H1 (cell line): ENCODE data around the gene KIFBP. TPM values are rescaled to one million over a fixed set of nuclear protein-coding genes. Genes with fewer than 3 reads are reported as not detected.

Experiments
- CTCF ChIA-PET: fragments of 300-600 bp; sonication (Branson Sonifier 250); formaldehyde crosslinking; loops from one replicate; lab custom pipeline; 2021; ENCODE audit not compliant: partially characterized antibody; lab: Charles Lee
- POLR2A ChIA-PET: fragments of 300-600 bp; sonication (Branson Sonifier 250); formaldehyde crosslinking; loops from one replicate; lab custom pipeline; 2021; ENCODE audit warnings: inconsistent platforms; ENCODE audit not compliant: partially characterized antibody; lab: Charles Lee
- DNase-seq, 2 experiments: peaks; one replicate each; pipeline versions ENCODE4 v3.0.0 to v3.0.0-alpha.2; 2010 to 2022; ENCODE audit warnings: low spot score in 2 of 2, low read depth in 1 of 2, mixed read lengths in 1 of 2
- FAIRE-seq: peaks from 2 replicates; lab custom pipeline; 2011; peaks lifted over from hg19 to GRCh38; lab: Jason Lieb, UNC
- H2AFZ ChIP-seq: 2 replicates; pipeline ENCODE4 v1.8.1; 2012; ENCODE audit warnings: low read length, inconsistent platforms
- H2AK5ac ChIP-seq: 2 replicates; pipeline ENCODE4 v1.6.1; 2013; ENCODE audit warnings: low read depth, low read length
- H2BK120ac ChIP-seq: replicated peaks from 2 replicates; pipeline ENCODE3; 2013; ENCODE audit warnings: low read depth, low read length, inconsistent platforms
- H2BK12ac ChIP-seq: 2 replicates; pipeline ENCODE4 v1.6.1; 2013; ENCODE audit warnings: low read depth, low read length
- H2BK15ac ChIP-seq: 2 replicates; pipeline ENCODE4 v1.6.1; 2013; ENCODE audit warnings: low read length
- H2BK20ac ChIP-seq: 2 replicates; pipeline ENCODE4 v1.6.1; 2013; ENCODE audit warnings: low read length
- H2BK5ac ChIP-seq: 2 replicates; pipeline ENCODE4 v1.6.1; 2013; ENCODE audit warnings: low read depth, low read length
- H3K14ac ChIP-seq: 2 replicates; pipeline ENCODE4 v1.6.1; 2013; ENCODE audit warnings: inconsistent platforms; ENCODE audit not compliant: insufficient read length
- H3K18ac ChIP-seq: 2 replicates; pipeline ENCODE4 v1.6.1; 2013; ENCODE audit warnings: low read length; ENCODE audit errors: extremely low read depth
- H3K23ac ChIP-seq: 2 replicates; pipeline ENCODE4 v1.6.1; 2013; ENCODE audit warnings: inconsistent platforms; ENCODE audit not compliant: insufficient read length
- H3K23me2 ChIP-seq: 2 replicates; pipeline ENCODE4 v1.6.1; 2013; ENCODE audit warnings: low read depth, low read length
- H3K27ac ChIP-seq: 2 replicates; pipeline ENCODE4 v1.6.1; 2011; ENCODE audit warnings: low read depth, low read length, inconsistent platforms
- H3K27me3 ChIP-seq, 4 experiments: replicated peaks in 1 of 4; 1 replicate in 1 of 4; 2 replicates in 3 of 4; pipeline versions ENCODE4 v1.6.1 to v1.8.1; 2011 to 2013; ENCODE audit warnings: low read length in 3 of 4, mild to moderate bottlenecking in 3 of 4, inconsistent platforms in 2 of 4, mixed read lengths in 2 of 4, moderate library complexity in 1 of 4; ENCODE audit not compliant: control insufficient read depth in 3 of 4, insufficient read depth in 3 of 4; ENCODE audit errors: extremely low read depth in 1 of 4
- H3K36me3 ChIP-seq, 4 experiments: 2 replicates each; pipeline versions ENCODE4 v1.6.1 to v1.8.1; 2011 to 2013; ENCODE audit warnings: mild to moderate bottlenecking in 4 of 4, low read length in 3 of 4, moderate library complexity in 2 of 4, control low read depth in 1 of 4, inconsistent platforms in 1 of 4; ENCODE audit not compliant: insufficient read depth in 4 of 4, control insufficient read depth in 2 of 4
- H3K4ac ChIP-seq: replicated peaks from 2 replicates; pipeline ENCODE3; 2013; ENCODE audit warnings: low read length, low read depth, mixed read lengths, inconsistent platforms; ENCODE audit not compliant: insufficient read length
- H3K4me1 ChIP-seq, 4 experiments: replicated peaks in 1 of 4; 1 replicate in 1 of 4; 2 replicates in 3 of 4; pipeline versions ENCODE4 v1.6.1 to v1.8.1; 2011 to 2013; ENCODE audit warnings: low read length in 3 of 4, inconsistent platforms in 2 of 4, mixed read lengths in 1 of 4; ENCODE audit not compliant: insufficient read depth in 4 of 4, control insufficient read depth in 3 of 4
- H3K4me2 ChIP-seq, 2 experiments: 2 replicates each; pipeline versions ENCODE4 v1.6.1 to v1.8.1; 2011 to 2013; ENCODE audit warnings: low read depth in 2 of 2, low read length in 2 of 2, control low read depth in 1 of 2, inconsistent platforms in 1 of 2, mild to moderate bottlenecking in 1 of 2; ENCODE audit not compliant: insufficient read depth in 1 of 2
- H3K4me3 ChIP-seq, 4 experiments: fragments of 200-600, 300-600 bp in 1 of 4; sonication (generic), shearing (Covaris generic), sonication (Bioruptor Twin) in 1 of 4; 2 replicates each; pipeline versions ENCODE4 v1.5.1 to v1.8.1; 2011 to 2016; ENCODE audit warnings: low read length in 4 of 4, low read depth in 3 of 4, control low read depth in 2 of 4, inconsistent platforms in 2 of 4, mild to moderate bottlenecking in 2 of 4, mixed read lengths in 1 of 4, moderate library complexity in 1 of 4; ENCODE audit not compliant: insufficient read depth in 2 of 4; ENCODE audit errors: extremely low read depth in 1 of 4
- H3K56ac ChIP-seq: replicated peaks from 2 replicates; pipeline ENCODE3; 2013; ENCODE audit warnings: low read depth, mild to moderate bottlenecking, mixed read lengths, low read length, inconsistent platforms; ENCODE audit not compliant: insufficient read length
- H3K79me1 ChIP-seq: 2 replicates; pipeline ENCODE4 v1.6.1; 2013; ENCODE audit warnings: low read depth, low read length, control low read depth
- H3K79me2 ChIP-seq, 2 experiments: 2 replicates each; pipeline versions ENCODE4 v1.6.1 to v1.8.1; 2012 to 2013; ENCODE audit warnings: low read length in 2 of 2, mild to moderate bottlenecking in 2 of 2, inconsistent platforms in 1 of 2; ENCODE audit not compliant: insufficient read depth in 2 of 2, control insufficient read depth in 1 of 2
- H3K9ac ChIP-seq, 4 experiments: replicated peaks in 1 of 4; 1 replicate in 1 of 4; 2 replicates in 3 of 4; pipeline versions ENCODE4 v1.6.1 to v1.8.1; 2011 to 2013; ENCODE audit warnings: low read depth in 3 of 4, low read length in 3 of 4, control low read depth in 2 of 4, mild to moderate bottlenecking in 2 of 4, moderate library complexity in 2 of 4, inconsistent platforms in 1 of 4; ENCODE audit errors: extremely low read depth in 1 of 4
- H3K9me3 ChIP-seq, 2 experiments: 2 replicates each; pipeline versions ENCODE4 v1.6.1 to v1.8.1; 2012 to 2013; ENCODE audit warnings: mild to moderate bottlenecking in 2 of 2, moderate library complexity in 2 of 2, control low read depth in 1 of 2, inconsistent platforms in 1 of 2, low read depth in 1 of 2, low read length in 1 of 2, mixed read lengths in 1 of 2; ENCODE audit not compliant: insufficient read depth in 2 of 2
- H4K20me1 ChIP-seq, 2 experiments: replicated peaks in 1 of 2; 2 replicates each; pipeline versions ENCODE3 to v1.8.1; 2011 to 2013; ENCODE audit warnings: inconsistent platforms in 2 of 2, low read length in 2 of 2, mild to moderate bottlenecking in 1 of 2; ENCODE audit not compliant: insufficient read depth in 2 of 2, control insufficient read depth in 1 of 2
- H4K5ac ChIP-seq: 2 replicates; pipeline ENCODE4 v1.6.1; 2013; ENCODE audit warnings: low read length, low read depth, mixed read lengths, inconsistent platforms; ENCODE audit not compliant: insufficient read length
- H4K8ac ChIP-seq: 2 replicates; pipeline ENCODE4 v1.8.0; 2013; ENCODE audit warnings: mild to moderate bottlenecking, moderate library complexity, low read length, inconsistent platforms; ENCODE audit not compliant: insufficient read depth; ENCODE audit errors: extremely low read depth
- H4K91ac ChIP-seq: replicated peaks from 2 replicates; pipeline ENCODE3; 2013; ENCODE audit warnings: low read length, mixed read lengths, inconsistent platforms; ENCODE audit not compliant: insufficient read length
- BACH1 ChIP-seq: IDR thresholded peaks from 2 replicates; pipeline ENCODE4 v1.6.1; 2012; ENCODE audit warnings: low read length, improper control_type of control experiment
- BCL11A ChIP-seq, 2 experiments: IDR thresholded peaks; one replicate each; pipeline ENCODE4 v1.6.1; 2011; ENCODE audit warnings: low read depth in 2 of 2, low read length in 2 of 2, mild to moderate bottlenecking in 2 of 2
- CHD2 ChIP-seq: IDR thresholded peaks from 2 replicates; pipeline ENCODE4 v1.6.1; 2012; ENCODE audit warnings: low read length, improper control_type of control experiment
- GTF2F1 ChIP-seq: IDR thresholded peaks from 2 replicates; pipeline ENCODE4 v1.6.1; 2012; ENCODE audit warnings: low read depth, low read length, improper control_type of control experiment, borderline replicate concordance
- JUND ChIP-seq: IDR thresholded peaks from 2 replicates; pipeline ENCODE4 v1.6.1; 2011; ENCODE audit warnings: mild to moderate bottlenecking, improper control_type of control experiment, low read length
- KDM5A ChIP-seq: fragments of 200-600 bp; IDR thresholded peaks from 2 replicates; pipeline ENCODE4 v1.7.1; 2012; ENCODE audit warnings: mild to moderate bottlenecking, low read length, inconsistent platforms, mixed read lengths
- MAFK ChIP-seq: IDR thresholded peaks from 2 replicates; pipeline ENCODE4 v1.6.1; 2012; ENCODE audit warnings: low read depth, mild to moderate bottlenecking, improper control_type of control experiment, low read length
- PHF8 ChIP-seq: fragments of 200-600 bp; sonication (generic); conservative IDR thresholded peaks from 2 replicates; pipeline ENCODE4 v1.7.1; 2012; ENCODE audit warnings: low read depth, mild to moderate bottlenecking, inconsistent platforms, low read length, moderate library complexity
- RFX5 ChIP-seq: IDR thresholded peaks from 2 replicates; pipeline ENCODE4 v1.6.1; 2011; ENCODE audit warnings: low read depth, low read length, improper control_type of control experiment, borderline replicate concordance
- WGBS, 2 experiments: shearing (Covaris generic) in 1 of 2; methylation state at CpG; one replicate each; pipeline versions ENCODE4 v1.1.6 to v1.1.7; 2013 to 2015; ENCODE audit warnings: low lambda C conversion rate in 2 of 2, mixed read lengths in 2 of 2, inconsistent platforms in 1 of 2, low coverage in 1 of 2, missing lambda C conversion rate in 1 of 2; ENCODE audit not compliant: insufficient replicate concordance in 2 of 2, insufficient coverage in 1 of 2, insufficient read length in 1 of 2; ENCODE audit errors: extremely low coverage in 1 of 2, missing lambda C conversion rate in 1 of 2; 5-methylcytosine and 5-hydroxymethylcytosine counted together
- polyA plus RNA-seq, 7 experiments: library from polyadenylated mRNA; depleted of rRNA in 3 of 7; stranded (reverse) in 5 of 7; unstranded in 2 of 7; fragments of >200 nt in 5 of 7; fragments of 200-250 nt in 2 of 7; gene quantifications; 1 replicate in 5 of 7; 2 replicates in 1 of 7; 4 replicates in 1 of 7; pipeline versions ENCODE4 v1.2.1 to v1.2.3, GENCODE V29; 2011 to 2013; ENCODE audit warnings: missing spikeins in 2 of 7, mixed read lengths in 2 of 7
- total RNA-seq: library from RNA; stranded (reverse); fragmentation: NEBNext Ultra II Directional; extraction: Animal tissue kit (Norgen Biotek cat#: 25700); gene quantifications from 2 replicates; pipeline ENCODE4 v1.2.1, GENCODE V29; 2021
- TF ChIP-seq, protein P1 (sequence below): IDR thresholded peaks from 2 replicates; pipeline ENCODE4 v1.6.1; 2011; ENCODE audit warnings: low read length, improper control_type of control experiment
- TF ChIP-seq, protein P2 (sequence below): IDR thresholded peaks from 2 replicates; pipeline ENCODE4 v1.6.1; 2011; ENCODE audit warnings: low read depth, mild to moderate bottlenecking, low read length; ENCODE audit not compliant: insufficient read depth
- TF ChIP-seq, protein P3 (sequence below): IDR thresholded peaks from 2 replicates; pipeline ENCODE4 v1.6.1; 2012; ENCODE audit warnings: inconsistent platforms

The KIFBP gene
- total and polyA plus RNA-seq, 2 of the 8 experiments (the other 6 are each of a cell fraction or from before 2014, with no cell fraction given), result 17.3 to 34.6 TPM

DNA sequence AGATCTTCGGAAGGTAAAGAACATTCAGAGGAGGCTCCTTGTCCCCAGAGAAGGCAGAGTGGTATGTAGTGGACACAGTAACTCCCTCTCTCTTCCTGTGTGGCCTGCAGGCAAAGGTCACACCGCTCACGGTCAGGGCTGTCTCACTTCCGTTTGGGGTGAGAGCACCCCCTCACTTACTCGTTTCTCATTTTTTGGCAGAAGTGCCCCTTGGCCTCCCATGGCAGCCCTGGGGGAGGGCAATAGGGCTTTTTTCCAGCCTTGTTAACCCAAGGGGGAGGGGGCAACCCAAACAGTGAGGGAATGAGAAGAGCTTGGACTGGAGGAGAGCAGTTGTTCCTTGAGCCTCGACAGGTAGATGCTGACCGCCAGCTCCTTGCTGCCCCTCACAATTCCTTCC is 67.5 kb downstream of the KIFBP start:
- H2AFZ ChIP-seq, result no peak overlapping the region
- H3K79me1 ChIP-seq, result no peaks in the 10 kb centered on the region
- FAIRE-seq, result no peak
- TF ChIP-seq CHD2, result no peak
- TF ChIP-seq MAFK, result no peak
- TF ChIP-seq, protein P1, sequence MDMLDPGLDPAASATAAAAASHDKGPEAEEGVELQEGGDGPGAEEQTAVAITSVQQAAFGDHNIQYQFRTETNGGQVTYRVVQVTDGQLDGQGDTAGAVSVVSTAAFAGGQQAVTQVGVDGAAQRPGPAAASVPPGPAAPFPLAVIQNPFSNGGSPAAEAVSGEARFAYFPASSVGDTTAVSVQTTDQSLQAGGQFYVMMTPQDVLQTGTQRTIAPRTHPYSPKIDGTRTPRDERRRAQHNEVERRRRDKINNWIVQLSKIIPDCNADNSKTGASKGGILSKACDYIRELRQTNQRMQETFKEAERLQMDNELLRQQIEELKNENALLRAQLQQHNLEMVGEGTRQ, result no peak
- TF ChIP-seq RFX5, result no peak
- TF ChIP-seq KDM5A, result no peak
- no peak for TF ChIP-seq GTF2F1
- no peak for TF ChIP-seq BCL11A (IDR thresholded peaks at IDR 0.05; ENCODE audit: low read depth in 2 of 2, low read length in 2 of 2)
- TF ChIP-seq BACH1, result no peak
- TF ChIP-seq JUND, result no peak
- TF ChIP-seq, protein P2, sequence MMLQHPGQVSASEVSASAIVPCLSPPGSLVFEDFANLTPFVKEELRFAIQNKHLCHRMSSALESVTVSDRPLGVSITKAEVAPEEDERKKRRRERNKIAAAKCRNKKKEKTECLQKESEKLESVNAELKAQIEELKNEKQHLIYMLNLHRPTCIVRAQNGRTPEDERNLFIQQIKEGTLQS, result no peak
- TF ChIP-seq PHF8, result no peak
- TF ChIP-seq, protein P3, sequence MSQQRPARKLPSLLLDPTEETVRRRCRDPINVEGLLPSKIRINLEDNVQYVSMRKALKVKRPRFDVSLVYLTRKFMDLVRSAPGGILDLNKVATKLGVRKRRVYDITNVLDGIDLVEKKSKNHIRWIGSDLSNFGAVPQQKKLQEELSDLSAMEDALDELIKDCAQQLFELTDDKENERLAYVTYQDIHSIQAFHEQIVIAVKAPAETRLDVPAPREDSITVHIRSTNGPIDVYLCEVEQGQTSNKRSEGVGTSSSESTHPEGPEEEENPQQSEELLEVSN, result no peak

More for the DNA sequence above, 67.5 kb downstream of the KIFBP start:
- Histone ChIP-seq H2AK5ac (no peak overlapping the region), H2BK5ac (no peak overlapping the region), H3K18ac (no peak overlapping the region), H2BK12ac (no peak overlapping the region), H3K4ac (no peak overlapping the region), H3K23ac (no peak overlapping the region), H4K5ac (no peak overlapping the region), H3K27ac (no peak overlapping the region), H3K9ac (no peak overlapping the region), H4K8ac (no peak overlapping the region), H3K27me3 (no peaks in the 10 kb centered on the region), H3K9me3 (no peaks in the 10 kb centered on the region), H3K23me2 (no peaks in the 10 kb centered on the region), H4K91ac (no peak overlapping the region), H3K4me3 (no peak overlapping the region), H2BK20ac (no peak overlapping the region), H4K20me1 (no peaks in the 10 kb centered on the region), H3K14ac (no peak overlapping the region), H3K4me2 (no peak overlapping the region), H3K79me2 (no peaks in the 10 kb centered on the region), H2BK15ac (no peak overlapping the region), H3K4me1 (peaks cover 0 to 5% (median 2%) of the 10 kb centered on the region in 4 experiments; a peak in 4 of 7 replicates), H2BK120ac (no peak overlapping the region), H3K56ac (no peak overlapping the region), H3K36me3 (no peaks in the 10 kb centered on the region)
- POLR2A ChIA-PET, result interaction anchor here (1.1 kb wide), 1 partner anchor 10 kb away, joined by 3 read pairs; no protein-coding TSS in a partner anchor
- DNase-seq, result no peak
- WGBS, 2 experiments, result 86% methylated on average over 7 of the region's 7 CpGs; no CpG with 5 or more reads in 1 of the 2 experiments
- CTCF ChIA-PET, result interaction anchor here (0.6 to 2.0 kb wide), 6 partner anchors 8 to 268 kb away, joined by 3 to 7 read pairs (median 4); partner anchors contain the start of gene DDX21
